HFFc6 (cell line): ENCODE measurements around the gene IQCK. TPM values are rescaled to one million over a fixed set of nuclear protein-coding genes. Genes with fewer than 3 reads are reported as not detected.

ENCODE experiments used
- DNase-seq: peaks from one replicate; pipeline ENCODE4 v3.0.0-alpha.2; 2018
- H3K27ac Mint-ChIP-seq: 2 replicates; pipeline ENCODE4 v1.8.0; 2020; ENCODE audit warnings: mild to moderate bottlenecking, mixed read lengths
- H3K27me3 Mint-ChIP-seq: 2 replicates; pipeline ENCODE4 v1.8.0; 2021; ENCODE audit warnings: mild to moderate bottlenecking, moderate library complexity, mixed read lengths; ENCODE audit not compliant: insufficient read depth
- H3K36me3 Mint-ChIP-seq: 2 replicates; pipeline ENCODE4 v1.8.0; 2021; ENCODE audit warnings: low read depth, mixed read lengths
- H3K4me1 Mint-ChIP-seq: 2 replicates; pipeline ENCODE4 v1.8.0; 2020; ENCODE audit warnings: low read depth, mixed read lengths
- H3K4me3 Mint-ChIP-seq: 2 replicates; pipeline ENCODE4 v1.8.0; 2020; ENCODE audit warnings: mild to moderate bottlenecking, moderate library complexity, mixed read lengths
- H3K9me3 Mint-ChIP-seq: 2 replicates; pipeline ENCODE4 v1.8.0; 2020; ENCODE audit warnings: mild to moderate bottlenecking, mixed read lengths
- CTCF ChIP-seq: fragments of 200-600 bp; sonication (generic); IDR thresholded peaks from 2 replicates; pipeline ENCODE4 v1.5.0; 2021; ENCODE audit warnings: antibody characterized with exemption, mild to moderate bottlenecking
- total RNA-seq, 6 experiments: library from RNA; stranded (reverse); fragmentation: NEBNext Ultra II Directional; extraction: Animal tissue kit (Norgen Biotek cat#: 25700); gene quantifications; 2 replicates in 1 of 6; 3 replicates in 5 of 6; pipeline ENCODE4 v1.2.3, GENCODE V29; 2021

Gene IQCK
- total RNA-seq, 6 experiments from 2014 or later = 2.2 to 5.0 (median 2.8) TPM

GRCh38 chr16:19860166-19861041 lies 142.3 kb downstream of the IQCK start:
- H3K9me3 Mint-ChIP-seq = no peaks in the 10 kb centered on the region
- DNase-seq = no peak
- peaks cover 4% of the 10 kb centered on the region for H3K27me3 Mint-ChIP-seq
- H3K36me3 Mint-ChIP-seq = no peaks in the 10 kb centered on the region
- H3K4me3 Mint-ChIP-seq = no peak overlapping the region
- no peak for TF ChIP-seq CTCF
- H3K4me1 Mint-ChIP-seq = no peaks in the 10 kb centered on the region
- H3K27ac Mint-ChIP-seq = no peak overlapping the region

- H3K27me3 Mint-ChIP-seq = peaks cover 4% of the 10 kb centered on the region
Observed at GRCh38 chr16:19861133-19861532, 143.1 kb downstream of the IQCK start.

GRCh38 chr16:19861811-19862327 lies 143.8 kb downstream of the IQCK start:
- Mint-ChIP-seq H3K4me3 (no peak overlapping the region), H3K9me3 (no peaks in the 10 kb centered on the region), H3K36me3 (no peaks in the 10 kb centered on the region), H3K27me3 (no peaks in the 10 kb centered on the region; the same call in 1 of the 2 replicates), H3K27ac (no peak overlapping the region), H3K4me1 (no peaks in the 10 kb centered on the region)
- no peak for DNase-seq
- no peak for TF ChIP-seq CTCF

More at GRCh38 chr16:19861133-19861532, 143.1 kb downstream of the IQCK start:
- no peak for DNase-seq
- Mint-ChIP-seq H3K27ac (no peak overlapping the region), H3K9me3 (no peaks in the 10 kb centered on the region), H3K4me3 (no peak overlapping the region), H3K36me3 (no peaks in the 10 kb centered on the region), H3K4me1 (no peaks in the 10 kb centered on the region)
- TF ChIP-seq CTCF = no peak

GRCh38 chr16:19863990-19864389 lies 145.9 kb downstream of the IQCK start:
- Mint-ChIP-seq H3K27me3 (no peaks in the 10 kb centered on the region; the same call in 1 of the 2 replicates), H3K27ac (no peak overlapping the region), H3K4me3 (no peak overlapping the region), H3K36me3 (no peaks in the 10 kb centered on the region), H3K4me1 (no peaks in the 10 kb centered on the region), H3K9me3 (no peaks in the 10 kb centered on the region)
- no peak for DNase-seq
- TF ChIP-seq CTCF = no peak

GRCh38 chr16:19864566-19864965 lies 146.5 kb downstream of the IQCK start:
- no peak overlapping the region for H3K27ac Mint-ChIP-seq
- no peak for DNase-seq
- H3K4me1 Mint-ChIP-seq = no peaks in the 10 kb centered on the region
- H3K9me3 Mint-ChIP-seq = no peaks in the 10 kb centered on the region
- no peak overlapping the region for H3K4me3 Mint-ChIP-seq
- TF ChIP-seq CTCF = no peak
- H3K36me3 Mint-ChIP-seq = no peaks in the 10 kb centered on the region
- H3K27me3 Mint-ChIP-seq = peaks cover under 1% of the 10 kb centered on the region
